ENCODE measurements around the gene PTPRO.

PTPRO gene

DNA sequence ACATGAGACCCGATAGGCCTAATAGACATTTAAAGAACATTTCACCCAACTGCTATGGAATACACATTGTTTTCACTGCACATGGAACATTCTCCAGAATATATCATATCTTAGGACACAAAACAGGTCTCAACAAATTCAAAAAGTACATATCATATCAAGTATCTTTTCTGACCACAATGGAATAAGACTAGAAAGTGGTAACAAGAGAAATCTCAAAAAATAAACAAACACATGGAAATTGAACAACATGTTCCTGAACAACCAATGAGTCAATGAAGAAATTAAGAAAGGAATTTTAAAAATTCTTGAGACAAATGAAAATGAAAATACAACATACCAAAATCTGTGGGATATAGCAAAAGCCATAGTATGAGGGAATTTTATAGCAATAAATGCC lies 208.1 kb downstream of the PTPRO start:
- no peak for DNase-seq

DNA sequence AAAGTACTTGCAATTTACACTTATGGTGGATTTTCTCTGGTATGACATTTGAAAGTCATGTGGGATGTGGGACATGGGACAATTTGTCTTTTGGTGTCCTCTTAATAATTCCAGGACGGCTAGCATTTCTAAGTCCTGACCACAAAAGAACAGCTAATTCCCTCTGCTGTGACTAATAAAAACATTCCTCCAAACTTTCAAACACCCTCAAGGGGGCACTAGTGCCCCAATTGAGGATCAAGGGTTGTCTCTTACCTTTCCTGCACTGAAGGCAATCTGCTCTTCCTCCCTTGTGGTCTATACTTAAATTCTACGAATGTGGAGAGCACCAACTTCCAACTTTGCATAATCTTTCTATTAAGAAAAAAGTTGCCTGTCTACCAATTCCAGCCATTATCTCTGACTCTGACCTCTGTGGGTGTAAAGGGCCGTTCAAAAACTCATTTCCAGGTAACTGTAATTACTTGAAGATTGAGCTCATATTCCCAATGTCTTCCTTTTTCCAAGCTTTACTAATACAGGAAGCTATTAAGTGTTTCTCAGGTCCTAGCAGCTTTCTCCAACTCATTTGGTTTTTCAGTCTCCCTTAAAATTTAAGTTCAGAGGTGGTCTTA lies 210.2 kb downstream of the PTPRO start:
- peak; percentile 64 to 75 for DNase-seq

DNA sequence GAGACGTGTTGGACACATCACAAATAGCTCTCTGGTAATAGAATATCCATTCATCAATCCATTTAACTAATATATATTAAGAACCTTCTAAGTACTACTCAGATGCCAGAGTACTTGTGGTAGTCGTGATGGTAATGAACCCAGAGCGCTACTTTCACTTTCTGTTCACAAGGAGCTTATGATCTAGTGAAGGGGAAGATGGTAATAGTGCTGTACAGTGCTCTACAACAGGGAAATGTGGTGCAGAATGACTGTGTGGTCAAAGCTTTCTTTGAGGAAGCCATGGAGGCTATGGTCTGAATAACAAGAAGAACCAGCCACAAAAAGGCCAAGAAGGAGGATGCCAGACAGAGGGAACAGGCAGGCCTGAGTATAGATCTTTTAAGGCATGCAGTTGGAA lies 212.0 kb downstream of the PTPRO start:
- peak; percentile 28 to 65 for DNase-seq

DNA sequence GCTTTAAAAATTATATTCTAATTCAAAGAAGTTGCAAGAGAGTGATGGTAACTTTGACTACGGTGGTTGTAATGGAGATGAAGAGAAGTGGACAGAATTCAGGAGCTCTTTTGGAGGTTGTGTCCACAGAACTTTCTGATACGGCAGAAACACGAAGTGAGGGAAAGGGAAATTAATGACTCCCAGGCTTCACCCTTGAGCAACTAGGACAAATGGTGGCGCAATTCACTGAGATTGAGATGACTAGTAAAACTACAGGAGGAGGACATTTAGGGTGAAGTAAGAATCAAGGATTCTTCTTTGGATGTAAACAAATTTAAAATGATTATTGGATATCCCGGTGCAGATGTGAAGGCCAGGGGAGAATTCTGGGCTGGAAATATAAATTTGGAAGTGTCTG lies 212.6 kb downstream of the PTPRO start:
- peak in 1 of 2 donors; percentile 9 for DNase-seq

DNA sequence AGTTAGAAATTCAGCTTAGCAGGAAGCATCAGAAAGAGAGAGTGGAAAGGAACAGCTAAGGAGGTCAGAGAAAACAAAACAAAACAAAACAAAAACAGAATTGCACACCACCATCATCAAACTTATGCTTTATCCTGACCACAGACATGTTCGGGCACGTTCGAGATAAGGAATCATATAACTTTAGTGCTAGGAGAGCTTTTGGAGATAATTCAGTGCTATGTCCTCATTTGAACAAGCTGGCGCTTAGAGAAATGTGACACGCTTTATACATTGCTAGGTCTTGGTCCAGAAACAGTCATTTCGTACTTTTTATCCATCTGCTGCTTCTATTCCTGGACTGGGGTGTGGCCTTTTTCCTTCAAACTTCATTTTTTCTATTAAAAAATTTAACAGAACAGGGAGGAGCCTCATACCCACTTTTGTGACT lies 213.1 kb downstream of the PTPRO start:
- DNase-seq, result no peak

DNA sequence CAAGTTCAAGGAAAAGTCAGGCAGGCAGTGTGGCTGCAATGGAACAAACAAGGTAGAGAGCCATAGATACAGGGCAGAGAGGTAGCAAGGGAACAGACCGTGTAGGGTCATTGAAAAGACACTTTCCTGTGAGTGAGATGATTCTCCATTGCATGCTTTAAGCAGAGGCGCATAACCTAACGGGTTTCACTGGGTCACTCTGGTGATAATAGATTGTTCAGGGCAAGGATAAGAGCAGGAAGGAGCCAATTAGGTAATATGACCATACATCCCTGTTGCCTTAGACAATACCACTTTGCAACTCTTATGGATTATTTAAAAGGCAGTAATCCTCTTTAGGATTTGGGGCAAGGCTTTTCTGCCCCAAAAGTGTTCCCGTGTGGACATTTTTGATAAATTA lies 214.1 kb downstream of the PTPRO start:
- no peak for DNase-seq

DNA sequence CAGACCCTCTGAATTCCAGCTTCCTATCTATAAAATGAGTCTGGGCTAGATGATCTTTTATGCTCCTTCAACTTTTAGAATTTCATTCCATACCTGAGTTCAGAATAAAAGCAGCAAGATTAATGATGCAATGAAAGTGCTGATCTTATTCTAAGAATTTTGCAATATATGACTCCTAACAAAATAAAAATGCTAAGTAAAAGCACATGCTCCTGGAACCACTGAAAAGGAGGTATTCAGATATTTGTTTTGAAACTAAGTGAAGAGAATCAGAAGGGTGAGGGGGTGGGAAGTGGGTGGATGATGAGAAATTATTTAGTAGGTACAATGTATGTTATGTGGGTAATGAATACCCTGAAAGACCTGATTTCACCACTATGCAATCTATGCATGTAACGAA lies 216.6 kb downstream of the PTPRO start:
- no peak for DNase-seq

DNA sequence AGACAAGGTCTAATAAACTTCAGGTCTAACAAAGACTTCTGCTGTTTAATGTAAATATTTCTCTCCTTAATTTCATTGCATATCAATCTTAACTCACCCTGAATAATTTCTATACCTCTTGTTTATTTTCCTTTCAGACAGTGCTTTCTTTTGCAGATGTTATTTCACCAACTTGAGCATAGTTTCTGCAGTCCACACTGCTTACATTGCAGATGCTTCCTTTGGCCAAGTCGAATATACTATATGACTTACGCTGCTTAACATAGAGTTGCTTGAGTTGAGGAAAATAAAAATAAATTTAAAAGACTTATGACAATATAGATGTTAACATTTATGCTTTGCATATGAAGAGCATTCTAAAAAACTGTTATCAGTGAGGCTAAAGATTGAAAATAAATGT lies 217.7 kb downstream of the PTPRO start:
- DNase-seq, result no peak

DNA sequence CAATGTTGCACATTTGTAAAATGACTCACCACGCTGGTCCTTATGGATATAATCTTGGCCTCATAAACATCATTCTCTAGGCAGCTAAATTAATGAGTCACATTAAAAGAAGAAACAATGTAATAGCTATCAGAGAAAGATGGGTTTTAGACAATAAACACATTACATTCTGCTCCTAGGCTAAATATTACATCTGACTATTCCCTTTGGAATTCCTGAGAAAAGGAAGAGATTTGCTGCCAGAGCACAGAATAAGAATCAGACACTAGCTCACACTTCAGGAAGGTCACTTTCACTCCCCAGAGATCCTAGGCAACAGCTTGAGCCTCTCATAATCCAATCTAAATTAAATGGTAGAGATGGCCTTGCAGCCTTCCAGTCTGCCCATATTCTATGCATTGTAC lies 218.2 kb downstream of the PTPRO start:
- no peak for DNase-seq

DNA sequence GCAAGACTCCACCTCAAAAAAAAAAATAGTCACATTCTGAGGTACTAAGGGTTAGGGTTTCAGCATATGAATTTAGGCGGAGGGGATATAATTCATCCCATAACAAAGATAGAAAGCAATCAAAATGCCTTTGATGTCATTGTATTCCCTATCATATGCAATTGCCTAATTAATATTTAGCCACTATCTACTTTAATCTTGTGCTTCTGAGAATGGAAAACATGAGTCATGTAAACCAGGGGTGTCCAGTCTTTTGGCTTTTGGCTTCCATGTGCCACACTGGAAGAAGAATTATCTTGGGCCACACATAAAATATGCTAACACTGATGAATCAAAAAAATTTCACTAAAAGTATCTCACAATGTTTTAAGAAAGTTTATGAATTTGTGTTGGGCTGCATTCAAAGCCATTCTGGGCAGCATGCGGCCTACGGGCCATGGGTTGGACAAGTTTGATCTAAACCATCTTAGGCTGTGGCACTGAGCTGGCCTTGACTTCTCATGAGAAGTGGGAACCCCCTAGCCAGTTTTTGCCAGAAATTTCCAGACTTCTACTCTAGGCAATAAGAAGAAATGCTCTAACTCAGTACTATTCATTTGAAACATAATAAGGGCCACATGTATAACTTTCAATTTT lies 219.8 kb downstream of the PTPRO start:
- DNase-seq, result no peak

DNA sequence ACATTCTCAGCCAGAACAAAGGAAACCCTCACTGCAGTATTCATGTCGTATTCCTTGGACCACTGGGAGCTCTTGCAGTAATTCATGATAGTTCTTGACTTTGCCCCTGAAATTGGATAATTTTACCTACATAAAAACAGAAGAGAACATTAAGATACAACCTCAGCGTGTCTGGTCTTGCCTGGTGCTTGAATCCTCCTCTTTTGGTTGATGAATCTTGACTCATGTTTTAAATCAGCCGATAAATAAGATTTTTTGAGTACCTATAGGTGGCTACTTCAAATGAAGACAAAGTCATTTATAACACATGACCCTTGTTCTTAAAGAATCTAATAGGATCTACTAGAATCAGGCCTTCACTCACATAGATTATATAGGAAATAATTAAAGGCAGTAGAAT lies 221.0 kb downstream of the PTPRO start:
- DNase-seq, result no peak

DNA sequence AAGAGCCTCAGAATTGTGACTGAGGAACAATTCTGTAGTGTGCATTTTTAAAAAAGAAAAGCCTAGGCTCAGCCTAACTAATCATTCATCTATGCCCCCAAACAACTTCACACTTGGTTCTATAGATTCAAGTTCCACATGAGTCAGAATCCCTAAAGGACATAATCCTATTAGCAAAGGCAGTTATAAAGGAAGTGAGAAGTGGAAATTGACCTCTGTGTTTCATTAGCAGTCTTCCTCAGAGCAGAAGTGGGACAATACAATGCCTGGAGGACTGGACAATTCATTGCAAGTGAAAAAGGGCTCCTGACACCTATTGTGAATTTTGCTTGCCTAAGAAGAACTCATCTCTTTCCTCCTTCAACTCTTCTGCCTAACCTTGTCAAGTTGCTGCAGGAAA lies 222.3 kb downstream of the PTPRO start:
- no peak for DNase-seq

DNA sequence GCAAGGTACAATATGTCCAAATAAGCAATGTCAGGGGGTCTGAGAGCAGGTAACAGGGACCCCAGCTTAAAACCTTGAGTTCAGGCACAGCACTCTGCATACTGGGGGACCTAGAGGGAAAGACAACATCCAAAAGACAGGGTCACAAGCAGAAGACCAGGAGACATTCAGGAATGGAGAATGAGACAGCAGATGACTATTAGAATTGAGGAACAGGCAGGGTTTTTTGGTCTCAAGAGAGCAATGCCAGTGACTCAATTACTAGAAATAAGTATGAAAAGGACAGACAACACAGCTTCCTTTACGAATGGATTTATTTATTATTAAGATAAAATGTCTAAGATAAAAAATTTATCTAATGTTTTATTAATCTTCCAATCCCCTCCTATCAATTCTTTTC lies 223.0 kb downstream of the PTPRO start:
- no peak for DNase-seq

DNA sequence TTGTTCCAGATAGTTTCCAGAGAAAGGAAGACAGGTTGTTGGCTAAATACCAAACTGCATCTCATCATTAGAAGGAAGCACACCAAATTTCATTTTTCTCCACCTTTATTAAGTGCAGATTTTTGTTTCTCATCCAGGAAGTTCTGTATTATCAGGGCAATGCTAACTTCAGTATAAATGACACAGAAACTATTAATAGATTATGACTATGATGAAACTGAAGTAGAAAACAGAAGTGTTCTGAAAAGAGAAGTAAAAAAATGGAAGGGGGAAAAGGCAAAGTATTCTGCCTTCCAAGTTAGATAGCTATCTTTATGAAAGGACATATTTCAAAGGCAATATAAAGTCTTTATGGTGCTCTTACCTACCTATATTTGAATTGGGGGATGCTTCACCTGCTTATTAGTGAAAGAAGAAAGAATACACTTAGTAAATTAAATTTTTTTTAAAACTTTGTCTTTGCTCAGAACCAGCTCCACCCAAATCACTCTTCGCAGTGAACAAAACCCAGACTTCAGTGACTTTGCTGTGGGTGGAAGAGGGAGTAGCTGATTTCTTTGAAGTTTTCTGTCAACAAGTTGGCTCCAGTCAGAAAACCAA lies 223.9 kb downstream of the PTPRO start:
- peak; percentile 49 to 66 for DNase-seq

DNA sequence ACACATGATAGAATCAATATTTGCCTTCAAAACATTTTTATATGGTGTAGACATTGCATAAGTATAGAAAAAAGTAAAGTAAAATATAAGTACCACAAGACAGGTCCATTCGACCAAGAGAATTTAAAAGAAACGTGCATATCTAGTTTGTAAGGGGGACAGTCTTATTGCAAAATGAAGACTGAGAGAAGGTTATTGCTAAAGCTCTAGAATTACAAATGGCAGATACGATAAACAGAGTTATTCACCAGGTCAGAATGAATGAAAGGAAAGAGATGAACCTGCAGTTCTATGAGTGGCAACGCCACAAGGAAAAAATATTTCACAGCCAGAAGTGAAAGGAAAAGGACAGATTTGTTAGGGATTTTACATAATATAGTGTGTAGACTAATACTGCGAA lies 224.8 kb downstream of the PTPRO start:
- no peak for DNase-seq

DNA sequence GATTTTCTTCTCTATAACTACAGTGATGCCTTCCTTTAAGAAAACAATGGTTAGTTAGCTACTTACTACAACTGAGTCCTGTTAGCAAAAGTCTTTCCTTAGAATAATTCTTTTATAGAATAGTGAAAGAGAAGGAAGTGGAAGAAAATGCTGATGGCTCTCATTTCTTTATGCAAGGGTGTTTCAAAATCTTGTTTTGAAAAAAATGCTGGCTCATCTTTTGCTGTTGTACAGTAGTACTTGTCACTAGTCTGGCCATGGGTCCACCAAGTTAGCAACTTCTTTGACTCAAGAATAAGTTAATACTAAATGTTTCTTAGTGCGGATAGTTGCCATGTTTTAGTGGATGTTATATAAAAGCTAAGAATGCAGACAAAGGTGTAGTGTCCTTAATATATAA lies 225.4 kb downstream of the PTPRO start:
- DNase-seq, result no peak

DNA sequence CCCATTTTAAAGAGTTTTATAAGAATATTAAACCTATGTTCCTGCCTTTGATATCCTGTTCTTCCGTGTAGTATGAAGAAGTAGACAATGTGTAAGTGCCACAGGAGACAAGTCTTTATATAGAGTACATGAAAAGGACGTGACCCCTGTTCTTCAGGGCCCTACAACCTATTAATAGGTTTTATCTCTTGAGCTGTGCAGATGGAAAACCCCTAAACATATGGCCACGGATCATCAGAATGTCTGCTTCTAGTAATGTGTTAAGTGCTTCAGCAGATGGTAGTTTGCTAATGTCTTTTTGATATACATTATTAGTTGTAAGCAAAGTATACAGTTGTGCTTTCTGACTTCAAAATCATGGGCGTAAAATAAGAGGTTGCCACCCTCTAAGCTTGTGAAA lies 228.5 kb downstream of the PTPRO start:
- no peak for DNase-seq

DNA sequence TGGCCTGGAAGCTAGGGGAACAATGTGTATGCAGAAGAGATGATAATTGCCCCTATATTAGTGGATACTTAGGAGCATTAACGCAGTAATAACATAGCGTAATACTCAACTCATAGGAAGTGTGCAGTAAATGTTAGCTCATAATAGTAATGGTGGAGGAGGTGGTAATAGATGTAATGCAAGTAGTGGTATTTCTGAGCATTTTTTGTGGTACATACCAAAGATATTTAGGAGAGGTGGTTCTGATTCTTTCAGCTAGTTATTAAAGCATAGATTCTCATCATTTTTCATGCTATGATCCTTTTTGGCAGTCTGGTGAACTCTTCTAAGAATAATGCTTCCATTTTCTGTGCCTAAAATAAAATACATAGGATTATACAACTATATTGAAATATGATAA lies 233.1 kb downstream of the PTPRO start:
- no peak for DNase-seq

DNA sequence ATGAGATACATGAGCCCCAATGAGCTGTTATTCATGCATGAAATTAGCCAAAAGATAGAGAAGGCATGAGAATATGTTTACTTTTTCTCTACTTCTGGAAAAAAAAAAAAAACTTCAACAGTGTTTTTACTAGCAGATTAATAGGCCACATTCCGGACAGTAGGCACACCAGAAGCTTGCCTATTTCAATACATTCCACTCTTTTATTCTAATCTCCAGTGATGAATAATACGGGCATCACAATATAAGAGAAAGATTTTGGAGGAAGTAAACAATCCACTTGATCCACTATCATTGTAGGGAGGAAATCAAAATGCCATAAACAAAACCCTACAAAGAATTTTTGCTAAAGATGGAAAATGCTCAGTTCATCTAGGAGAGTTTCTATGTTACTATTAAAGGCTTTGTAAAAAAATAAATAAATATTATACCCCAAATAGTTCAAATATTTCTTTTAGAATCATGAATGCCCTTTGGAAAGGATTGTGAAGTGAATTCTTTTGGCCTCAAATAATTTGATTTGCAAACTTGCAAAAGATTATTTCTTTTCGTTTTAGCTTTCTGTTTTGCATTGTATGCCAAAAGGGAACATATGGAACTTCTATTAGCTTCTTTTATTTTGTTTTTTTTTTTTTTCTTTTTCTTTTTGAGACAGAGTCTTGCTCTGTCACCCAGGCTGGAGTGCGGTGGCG lies 234.2 kb downstream of the PTPRO start:
- no peak for DNase-seq

DNA sequence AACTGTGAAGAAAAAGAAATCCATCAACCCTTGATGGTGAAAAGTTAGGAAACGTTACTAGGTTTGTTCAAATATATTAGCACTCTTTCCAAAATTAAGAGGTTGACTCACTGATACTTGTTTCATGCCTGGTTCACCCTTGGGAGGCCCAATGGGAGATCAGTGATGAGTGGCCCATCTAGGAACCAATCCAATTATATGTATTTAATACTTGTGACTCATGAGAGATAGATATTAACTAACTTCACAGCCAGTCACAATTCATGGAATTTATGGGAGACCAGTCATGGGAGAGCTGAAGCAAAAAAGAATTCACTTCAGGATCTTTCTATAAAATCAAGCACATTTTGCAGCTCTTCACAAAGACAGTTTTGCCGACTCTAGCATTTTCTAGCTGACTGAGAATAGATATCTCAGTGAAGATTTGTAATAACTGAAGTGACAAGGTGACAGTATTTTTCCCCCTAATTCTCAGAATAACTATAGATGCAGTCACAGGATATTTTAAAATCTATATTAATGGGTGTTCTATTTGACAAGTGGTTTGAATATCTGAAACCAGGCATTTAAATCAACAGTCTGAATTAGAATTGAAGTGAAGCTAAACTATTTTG lies 236.7 kb downstream of the PTPRO start:
- DNase-seq, result no peak

DNA sequence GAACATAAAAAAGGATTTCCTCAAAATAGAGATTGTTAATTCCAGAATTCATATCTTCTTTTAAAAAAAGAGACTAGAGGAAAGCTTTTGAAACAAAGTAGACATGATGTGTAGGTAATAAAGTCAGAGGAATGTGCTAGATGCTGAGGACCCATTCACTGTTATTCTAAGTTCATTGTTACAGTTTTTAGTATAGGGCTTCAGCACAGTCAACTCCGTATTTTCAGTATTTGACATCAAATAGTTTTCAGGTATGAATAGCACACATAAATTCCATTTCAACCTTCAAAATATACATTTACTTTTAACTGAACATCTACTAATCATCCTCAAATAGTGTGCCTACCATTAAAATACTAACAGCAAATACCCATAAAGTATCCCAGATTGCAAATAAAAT lies 239.1 kb downstream of the PTPRO start:
- DNase-seq, result no peak

DNA sequence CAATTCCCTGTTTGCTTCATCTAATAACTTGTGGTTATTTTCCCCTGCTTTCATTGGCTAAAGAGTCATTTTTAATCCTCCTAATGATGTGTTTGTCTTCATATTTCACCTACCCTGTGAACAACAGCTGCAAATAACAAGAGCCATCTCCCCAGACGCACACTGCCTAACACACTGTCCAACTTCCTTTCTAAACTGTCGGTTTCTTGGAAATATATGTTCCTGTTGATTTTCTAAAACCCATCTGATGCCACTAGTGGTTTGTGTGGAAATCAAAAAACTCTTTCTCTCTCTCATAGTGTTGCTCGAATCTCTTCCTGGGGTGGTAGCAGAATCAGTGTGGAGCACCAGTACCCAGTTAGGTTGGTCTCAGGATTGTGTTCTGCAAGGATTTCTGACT lies 240.0 kb downstream of the PTPRO start:
- DNase-seq, result peak; percentile 25 to 57

DNA sequence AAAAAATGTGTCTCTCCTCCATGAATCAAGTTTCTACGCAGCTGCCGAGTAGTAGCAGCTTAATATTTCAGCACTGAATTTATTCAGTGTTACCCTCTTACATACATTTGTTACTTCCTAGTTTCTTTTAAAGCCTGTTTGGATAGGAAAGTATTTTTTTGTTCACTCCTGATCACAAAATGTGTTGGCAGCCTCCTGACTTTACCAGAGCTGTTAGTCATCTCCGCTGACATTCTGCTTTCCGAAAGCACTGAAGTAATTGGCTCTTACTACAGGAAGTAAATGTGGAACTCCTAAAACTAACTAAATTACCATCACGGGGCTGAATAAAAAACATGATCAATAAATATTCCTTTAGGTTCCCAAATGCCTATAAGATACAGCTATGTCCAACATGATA lies 241.4 kb downstream of the PTPRO start:
- peak; percentile 21 to 49 for DNase-seq

DNA sequence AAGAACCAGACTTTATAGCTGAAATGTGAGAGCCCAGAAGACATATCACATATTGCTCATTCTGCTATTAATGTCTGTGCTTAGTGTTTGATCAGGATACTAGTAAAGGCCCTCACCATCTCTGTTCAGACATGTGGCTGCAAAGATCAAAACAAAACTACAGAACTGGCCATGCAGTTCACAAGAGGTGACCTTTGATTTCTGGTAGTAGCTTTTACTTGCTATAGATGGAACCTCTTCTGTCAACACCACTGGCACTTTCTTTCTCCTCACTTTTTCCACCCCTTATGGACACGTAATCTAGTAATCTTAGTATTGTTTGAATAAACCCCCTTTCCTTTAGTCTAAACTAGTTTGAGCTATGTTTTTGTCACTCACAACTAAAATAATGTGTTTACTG lies 252.0 kb downstream of the PTPRO start:
- DNase-seq, result no peak

All from CD4-positive, alpha-beta T cell treated with Interferon alpha-2 for 1 hour (primary cell).